GM19395 (cell line): Measurements from ENCODE around the gene KREMEN1.

Source experiments
- ATAC-seq: cut with Tn5 transposase; IDR thresholded peaks from one replicate; pipeline ENCODE4 v1.9.1; 2021; ENCODE audit warnings: mild to moderate bottlenecking, moderate library complexity; ENCODE audit not compliant: unreplicated experiment

KREMEN1 gene

DNA sequence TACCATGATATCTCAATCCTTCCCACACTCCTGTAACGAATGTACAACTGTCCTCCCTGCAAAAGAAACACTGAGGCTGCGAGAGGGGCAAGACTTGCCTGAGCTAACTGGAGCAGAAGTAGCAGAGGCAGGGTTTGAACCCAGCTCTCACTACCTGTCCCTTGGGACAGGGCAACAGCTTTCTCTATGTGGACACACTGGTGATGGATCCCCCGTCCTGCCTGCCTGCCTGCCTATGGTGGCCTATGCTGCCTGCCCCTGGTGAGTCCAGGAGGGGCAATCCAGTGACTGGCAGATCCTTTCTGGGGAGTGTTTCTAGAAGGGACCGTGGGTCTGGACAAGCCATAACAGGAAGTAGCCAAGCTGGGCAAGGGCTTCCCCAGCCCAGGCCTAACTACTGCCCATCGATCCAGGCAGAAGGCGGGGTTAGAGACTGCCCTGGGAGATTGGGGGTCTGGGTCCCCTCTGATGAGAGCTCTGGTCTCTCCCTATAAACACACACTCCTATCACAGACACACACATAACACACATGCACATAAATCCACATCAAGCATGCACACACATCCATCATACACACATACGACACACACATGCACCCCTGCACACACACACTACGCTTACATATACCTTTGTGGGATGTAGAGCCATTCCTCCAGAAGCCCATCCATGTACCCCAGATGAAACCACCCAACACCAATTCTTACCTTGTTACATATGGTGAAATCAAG is 131.8 kb downstream of the KREMEN1 start:
- no peak for ATAC-seq

DNA sequence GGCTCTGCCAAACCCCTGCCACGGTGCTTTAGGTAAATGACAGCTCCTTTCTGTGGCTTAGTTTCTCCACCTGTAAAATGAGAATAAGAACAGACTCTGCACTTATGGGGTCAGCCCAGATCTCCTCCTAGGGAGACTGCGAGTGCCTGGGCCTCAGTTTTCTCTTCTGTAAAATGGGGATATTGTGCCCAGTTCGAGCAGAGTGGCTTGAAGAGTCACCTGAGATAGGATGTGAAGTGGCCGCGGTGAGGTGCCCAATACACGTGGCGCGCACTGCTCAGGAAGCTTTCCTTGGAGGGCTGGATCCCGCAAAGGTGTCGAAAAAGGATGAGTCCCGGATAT is 132.4 kb downstream of the KREMEN1 start:
- no peak for ATAC-seq

DNA sequence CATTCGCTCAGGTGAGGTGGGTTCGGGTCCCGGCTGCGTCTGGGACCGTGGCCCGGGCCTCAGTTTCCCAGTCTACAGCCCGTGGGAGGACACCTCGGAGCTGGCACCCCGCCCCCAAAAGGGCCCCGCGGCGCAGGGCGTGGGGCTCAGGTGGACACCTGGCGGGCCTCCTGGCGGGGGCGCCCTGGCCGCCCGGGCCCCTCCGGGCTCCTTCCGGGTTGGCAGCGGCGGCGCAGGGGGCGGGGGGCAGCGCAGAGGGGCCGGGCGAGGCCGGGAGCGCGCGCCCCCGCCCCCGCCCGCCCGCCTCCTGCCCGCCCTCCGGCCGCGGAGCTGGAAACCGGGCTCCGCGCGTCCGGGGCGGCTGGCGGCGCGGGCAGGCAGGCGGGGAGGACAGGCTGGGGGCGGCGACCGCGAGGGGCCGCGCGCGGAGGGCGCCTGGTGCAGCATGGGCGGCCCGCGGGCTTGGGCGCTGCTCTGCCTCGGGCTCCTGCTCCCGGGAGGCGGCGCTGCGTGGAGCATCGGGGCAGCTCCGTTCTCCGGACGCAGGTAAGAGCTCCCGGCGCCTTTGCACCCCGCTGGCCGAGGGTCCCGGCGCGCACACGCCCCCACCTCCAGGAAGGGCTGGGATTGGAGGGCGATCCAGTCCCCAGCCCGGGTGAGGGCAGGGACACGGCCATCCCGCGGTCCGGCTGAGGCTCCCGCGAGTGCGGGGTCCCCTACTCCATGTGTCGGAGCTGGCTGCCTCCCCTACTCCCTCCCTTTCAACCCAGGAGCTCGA is 132.9 kb downstream of the KREMEN1 start, which contains the start of gene EMID1:
TSS of gene EMID1 (plus strand) at position 303 of the 778 bp plus-strand sequence. CDS start at position 446, 143 bp downstream.
- no peak for ATAC-seq

DNA sequence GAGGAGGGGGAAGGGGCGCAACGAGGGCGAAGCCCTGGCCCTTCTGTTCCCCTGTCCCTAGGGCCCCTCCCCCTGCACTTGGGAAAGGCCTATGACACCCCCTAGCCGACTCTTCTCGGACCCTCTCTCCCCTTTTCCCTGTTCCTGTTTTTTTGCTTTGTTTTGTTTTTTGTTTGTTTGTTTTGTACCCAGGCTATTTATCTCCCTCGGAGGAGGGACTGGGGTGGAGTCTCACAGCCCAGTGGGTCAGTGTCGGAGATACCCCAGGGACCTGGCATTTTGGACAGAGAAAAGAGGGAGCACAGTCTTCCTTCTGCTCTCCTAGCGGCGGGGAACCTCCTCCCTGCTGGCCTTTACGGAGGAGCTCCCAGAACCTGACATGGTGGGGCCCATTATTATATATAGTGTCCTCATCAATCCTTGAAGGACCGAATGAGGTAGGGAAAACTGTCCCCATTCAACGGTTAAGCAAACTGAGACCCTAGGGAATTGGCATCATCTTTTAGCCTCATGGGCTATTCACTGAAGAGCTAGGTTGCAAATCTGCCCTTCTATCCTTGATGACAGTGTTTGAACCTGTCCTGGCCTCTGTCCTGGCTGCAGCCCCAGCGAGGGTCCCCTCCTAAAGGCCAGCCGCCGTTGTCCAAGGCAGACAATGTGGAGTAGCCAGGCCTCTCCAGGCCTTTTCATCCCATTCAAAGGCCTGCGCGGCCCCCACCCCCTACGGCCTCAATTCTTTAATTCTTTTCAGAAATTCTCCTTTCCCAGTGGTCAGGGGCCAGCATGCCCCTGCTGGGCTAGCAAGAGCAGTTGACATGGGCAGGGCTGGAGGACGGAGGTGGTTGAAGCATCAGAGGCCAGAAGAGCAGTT is 133.8 kb downstream of the KREMEN1 start:
- no peak for ATAC-seq

DNA sequence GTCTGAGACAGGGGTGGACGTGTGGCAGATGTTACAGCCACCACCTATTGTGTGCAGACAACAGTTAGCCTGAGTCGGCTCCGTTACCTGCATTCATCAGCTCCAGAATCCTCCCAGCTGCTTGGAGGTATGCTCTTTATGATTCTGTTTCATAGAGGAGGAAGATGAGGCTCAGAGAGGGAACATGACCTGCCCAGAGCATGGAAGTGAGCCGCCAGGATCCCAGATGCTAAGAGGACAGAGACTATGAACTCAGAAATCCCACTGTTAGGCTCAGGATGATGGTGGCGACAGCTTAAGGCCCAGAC is 134.4 kb downstream of the KREMEN1 start:
- ATAC-seq, result no peak

DNA sequence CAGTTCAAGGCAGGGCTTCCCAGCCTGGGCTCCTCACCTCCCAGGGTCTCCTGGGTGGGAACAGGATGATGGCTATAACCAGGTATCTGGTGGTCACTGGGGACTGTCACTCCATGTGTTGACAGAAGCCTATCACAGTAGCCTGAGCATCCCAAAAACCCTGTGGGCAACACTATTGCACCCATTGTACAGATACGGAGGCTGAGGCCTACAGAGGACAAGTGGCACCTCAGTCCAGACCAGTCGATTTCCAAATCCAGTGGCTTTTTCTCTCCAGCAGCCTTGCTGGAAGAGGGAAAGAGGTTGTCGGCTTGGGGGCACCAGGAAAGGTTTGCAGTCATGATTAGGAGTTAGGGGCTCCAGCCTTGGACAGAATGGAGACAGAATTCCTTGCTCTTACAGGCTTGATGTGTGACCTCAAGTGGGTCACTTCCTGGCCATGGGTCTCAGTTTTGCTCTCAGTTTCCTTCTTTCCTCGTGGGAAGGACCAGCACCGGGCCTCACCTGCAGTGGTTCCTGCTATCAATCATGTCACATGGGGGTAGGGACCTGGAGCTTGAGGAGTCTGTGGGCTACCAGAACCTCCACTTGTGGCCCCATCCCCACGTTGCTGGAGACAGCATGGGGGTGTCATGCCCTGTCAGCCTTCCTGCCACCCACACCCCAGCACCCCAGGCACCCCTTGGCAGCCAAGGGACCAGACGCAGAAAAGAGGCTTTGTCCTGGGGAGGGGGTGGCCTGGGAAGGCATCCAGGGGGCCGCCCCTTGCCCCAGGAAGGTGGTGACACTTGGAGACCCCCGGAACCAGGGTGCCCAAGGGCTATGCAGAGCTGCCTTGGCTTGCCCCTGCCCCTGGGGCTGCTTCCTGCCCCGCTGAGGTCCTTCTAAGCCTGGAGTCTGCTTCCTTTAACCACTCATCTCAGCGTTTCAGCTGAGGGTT is 135.0 kb downstream of the KREMEN1 start:
- no peak for ATAC-seq

DNA sequence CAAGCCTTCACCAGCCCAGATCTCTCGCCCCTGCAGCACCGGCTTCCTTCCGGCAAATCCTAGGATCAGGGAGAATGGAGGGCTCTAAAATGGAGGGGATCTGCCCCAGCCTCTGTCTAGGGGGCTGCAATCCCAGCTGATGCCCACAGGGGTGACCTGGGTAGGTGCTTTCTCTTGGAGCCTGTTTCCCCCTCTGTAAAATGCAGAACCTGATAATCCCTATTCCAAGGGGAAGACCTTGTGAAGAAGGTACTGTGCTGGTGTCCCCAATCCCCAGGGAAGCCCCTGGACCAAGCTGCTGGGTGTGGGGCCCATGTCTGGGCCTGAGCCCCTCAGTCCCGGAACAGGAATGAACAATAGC is 135.6 kb downstream of the KREMEN1 start:
- no peak for ATAC-seq

DNA sequence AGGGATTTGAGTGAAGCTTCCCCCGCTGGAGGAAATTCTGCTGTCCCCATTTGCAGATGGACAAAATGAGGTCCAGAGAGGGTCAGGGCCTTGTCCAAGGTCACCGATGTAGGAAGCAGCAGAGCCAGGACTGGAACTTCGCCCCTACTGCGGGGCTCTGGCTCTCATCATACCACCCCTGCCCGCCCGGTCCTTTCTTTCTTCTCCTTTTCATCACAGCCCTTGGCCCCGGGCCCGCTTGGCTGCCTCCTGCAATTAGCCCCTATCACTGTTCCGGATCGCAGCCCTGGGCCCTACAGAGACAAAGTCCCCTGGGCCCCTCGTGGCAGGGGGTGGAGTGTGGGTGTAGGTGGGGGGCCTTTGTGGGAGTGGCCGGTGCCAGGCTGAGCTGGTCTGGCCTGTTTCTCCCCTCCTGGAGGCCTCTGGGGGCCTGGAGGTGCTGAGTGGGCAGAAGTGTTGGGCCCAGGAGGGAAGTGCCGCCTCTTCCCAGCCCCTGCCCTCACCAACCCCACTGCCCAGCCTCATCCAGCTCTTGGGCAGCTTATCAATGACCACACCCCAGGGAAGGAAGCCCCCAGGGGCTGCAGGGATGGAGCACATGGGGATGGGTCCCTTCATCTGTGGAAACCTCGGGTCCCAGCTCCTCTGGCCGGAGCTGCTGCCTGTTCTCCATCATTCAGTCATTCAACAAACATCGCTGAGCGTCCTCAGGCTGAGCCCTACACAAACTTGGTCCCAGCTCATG is 136.2 kb downstream of the KREMEN1 start:
- ATAC-seq, result no peak

DNA sequence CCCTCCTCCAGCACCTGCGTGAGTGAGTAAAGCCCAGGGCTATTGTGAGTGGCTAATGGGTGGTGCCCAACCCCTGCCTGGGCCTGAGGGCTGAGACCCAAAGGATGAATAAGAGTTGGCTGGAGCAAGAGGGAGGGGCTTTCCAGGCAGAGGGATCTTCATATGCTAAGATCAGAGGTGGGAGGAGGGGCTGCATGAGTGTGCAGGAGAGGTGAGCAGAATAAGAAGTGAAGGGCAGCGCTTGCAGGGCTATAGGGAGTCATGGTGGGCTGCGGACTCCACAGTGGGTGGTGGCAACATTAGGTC is 136.7 kb downstream of the KREMEN1 start:
- no peak for ATAC-seq

DNA sequence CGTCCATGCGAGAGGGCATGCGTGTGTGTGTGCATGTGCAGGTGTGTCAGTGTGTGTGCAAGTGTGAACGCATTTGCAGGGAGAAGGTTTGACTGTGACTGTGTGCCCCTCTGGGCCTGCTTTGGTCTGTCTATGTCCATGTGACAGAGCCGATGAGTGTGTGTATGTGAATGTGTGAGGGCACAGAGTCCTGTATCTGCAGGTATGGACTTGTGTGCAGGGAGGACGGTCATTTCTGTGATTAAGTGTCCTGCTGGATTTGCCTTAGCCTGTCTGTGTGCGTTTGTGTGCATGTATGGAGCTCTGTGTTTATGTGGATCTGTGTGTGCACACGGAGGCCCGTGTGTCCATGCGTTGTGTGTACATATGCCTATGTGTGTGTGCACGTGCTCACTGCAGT is 138.2 kb downstream of the KREMEN1 start:
- ATAC-seq, result no peak

DNA sequence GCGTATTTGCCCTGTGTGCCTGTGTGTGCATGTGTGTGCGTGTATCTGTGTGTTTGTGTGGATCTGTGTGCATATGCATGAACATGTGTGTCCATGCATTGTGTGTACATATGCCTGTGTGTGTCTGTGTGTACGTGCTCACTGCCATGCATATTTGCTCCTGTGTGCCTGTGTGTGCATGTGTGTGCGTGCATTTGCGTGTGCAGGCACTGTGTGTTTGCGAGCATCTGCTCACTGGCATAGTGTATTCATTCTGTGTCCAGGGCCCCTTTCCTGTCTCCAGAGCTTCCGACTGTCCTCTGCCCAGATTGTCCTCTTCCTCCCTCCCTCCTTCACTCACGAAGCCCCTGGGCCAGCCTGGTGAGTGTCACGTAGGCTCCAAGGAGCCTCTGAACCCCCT is 138.6 kb downstream of the KREMEN1 start:
- ATAC-seq, result no peak

DNA sequence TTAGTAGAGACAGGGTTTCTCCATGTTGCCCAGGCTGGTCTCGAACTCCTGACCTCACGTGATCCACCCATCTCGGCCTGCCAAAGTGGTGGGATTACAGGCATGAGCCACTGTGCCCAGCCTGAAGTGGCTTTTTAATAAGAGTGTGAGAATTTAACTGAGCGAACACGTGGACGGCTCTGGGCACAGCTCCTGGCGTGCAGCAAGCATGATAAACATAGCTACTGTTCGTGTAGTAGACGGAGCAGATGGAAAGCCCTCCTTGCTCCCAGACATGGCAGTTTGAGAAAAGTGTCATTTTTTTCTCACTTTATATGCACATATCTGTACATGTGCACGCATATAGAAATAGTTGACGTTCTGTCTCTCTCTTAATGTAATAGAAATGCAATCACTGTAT is 139.9 kb downstream of the KREMEN1 start:
- ATAC-seq, result no peak

DNA sequence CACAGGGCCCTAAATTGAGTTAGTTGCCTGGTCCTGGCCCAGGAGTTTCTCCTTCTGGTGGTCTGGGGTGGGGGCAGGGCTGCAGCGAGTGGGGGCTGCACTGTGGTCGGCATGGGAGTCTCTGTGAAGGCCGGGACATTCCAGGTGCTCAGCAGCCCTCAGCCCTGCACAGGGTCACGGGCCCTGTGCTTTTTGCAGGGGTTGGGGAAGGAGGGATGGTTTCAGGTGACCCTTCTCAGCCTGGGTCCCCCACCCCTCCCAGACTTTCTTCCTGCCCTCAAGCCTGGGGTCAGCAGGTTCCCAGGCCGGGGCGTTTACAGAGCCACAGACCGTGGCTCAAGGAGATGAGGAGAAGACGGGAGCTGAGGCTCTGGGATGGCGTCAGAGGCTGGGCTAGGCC is 140.7 kb downstream of the KREMEN1 start:
- no peak for ATAC-seq

DNA sequence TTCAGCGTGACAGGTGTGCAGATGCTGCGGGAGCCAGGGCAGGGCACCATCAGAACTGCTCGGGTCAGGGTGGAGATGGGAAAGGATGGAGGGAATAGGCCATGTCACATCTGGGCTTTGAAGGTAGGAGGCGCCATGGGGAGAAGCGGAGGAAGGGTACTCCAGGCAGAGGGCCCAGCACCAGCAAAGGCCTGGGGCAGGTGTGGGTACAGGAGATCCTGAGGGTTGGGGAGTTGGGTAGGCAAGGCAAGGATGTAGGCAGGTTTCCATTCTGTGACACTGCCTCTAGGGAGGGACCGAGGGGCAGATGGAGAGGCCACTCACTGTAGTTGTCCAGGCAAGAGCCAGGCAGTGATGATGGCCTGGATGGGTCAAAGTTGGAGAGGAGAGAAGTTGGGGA is 141.4 kb downstream of the KREMEN1 start:
- no peak for ATAC-seq

DNA sequence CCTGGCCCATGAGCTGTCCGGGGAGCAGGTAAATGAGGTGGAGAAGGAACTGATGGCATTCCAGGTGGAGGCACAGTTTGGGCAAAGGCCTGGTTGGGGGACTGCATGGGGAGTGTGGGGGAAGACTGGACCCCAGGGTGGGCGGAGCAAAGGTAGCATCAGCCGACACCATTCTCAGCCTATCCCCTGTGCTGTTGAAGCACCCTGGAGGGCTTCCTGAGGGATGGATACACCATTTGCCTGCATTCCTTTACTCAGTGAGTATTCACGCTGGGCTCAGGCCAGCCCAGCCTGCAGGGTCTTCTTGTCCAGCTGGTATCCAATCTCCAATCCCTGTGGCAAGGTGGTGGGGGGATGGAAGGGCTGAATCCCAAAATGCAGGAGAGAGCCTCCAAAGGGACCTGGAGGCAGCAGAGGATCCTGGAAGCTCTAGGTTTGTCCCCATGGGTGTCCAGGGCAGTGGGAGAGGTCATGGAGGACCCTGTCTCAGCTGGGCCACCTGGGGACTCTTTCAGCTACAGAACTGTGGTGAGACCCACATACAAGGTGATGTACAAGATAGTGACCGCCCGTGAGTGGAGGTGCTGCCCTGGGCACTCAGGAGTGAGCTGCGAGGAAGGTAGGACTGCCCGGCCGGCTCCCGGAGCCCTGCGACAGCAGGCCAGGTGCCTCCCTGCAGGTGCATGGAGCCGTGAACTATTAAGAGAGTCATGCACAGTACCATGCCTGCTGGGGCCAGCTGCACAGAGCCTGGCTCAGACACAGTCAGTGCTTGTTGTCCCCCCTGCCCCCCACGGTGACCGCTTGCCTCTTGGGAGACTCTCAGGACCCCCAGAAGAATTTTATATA is 142.4 kb downstream of the KREMEN1 start:
- no peak for ATAC-seq

DNA sequence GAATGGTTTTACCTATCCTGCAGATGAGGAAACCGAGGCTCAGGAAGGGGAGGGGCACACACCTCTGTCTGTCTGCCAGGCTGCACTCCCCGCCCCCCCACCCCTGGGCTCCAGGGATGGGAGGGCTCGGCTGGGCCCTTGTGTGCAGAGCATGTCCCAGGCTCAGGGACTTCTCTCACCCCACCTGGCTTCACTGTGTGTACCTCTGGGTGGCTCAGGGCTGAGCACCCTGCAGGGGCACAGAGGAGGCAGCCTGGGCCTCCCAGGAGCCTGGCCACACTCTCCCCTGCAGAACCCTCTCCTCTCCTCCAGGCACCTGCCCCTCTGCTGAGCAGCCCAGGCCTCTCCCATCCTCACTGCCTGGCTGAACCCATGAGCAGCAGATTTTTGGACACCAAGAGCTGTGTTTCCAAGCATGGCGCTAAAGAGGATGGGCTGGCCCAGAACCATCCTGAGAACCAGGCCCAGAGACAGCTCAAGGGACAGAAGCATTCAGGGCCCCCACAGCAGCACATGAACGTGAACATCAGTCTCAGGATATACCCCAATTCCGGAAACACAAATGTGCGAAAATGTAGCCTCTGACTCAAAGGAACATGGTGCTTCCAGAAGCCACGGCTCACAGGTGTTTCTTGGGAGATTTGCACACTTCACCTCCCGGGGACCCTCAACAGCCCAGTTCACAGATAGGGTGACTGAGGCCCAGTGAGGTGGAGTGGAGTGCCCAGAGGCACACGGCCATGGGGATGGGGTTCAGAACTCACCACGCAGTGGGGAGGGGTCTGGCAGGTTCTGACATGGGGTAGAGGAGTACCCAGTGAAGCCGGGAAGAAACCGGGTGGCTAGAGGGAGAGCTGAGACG is 143.4 kb downstream of the KREMEN1 start:
- no peak for ATAC-seq

DNA sequence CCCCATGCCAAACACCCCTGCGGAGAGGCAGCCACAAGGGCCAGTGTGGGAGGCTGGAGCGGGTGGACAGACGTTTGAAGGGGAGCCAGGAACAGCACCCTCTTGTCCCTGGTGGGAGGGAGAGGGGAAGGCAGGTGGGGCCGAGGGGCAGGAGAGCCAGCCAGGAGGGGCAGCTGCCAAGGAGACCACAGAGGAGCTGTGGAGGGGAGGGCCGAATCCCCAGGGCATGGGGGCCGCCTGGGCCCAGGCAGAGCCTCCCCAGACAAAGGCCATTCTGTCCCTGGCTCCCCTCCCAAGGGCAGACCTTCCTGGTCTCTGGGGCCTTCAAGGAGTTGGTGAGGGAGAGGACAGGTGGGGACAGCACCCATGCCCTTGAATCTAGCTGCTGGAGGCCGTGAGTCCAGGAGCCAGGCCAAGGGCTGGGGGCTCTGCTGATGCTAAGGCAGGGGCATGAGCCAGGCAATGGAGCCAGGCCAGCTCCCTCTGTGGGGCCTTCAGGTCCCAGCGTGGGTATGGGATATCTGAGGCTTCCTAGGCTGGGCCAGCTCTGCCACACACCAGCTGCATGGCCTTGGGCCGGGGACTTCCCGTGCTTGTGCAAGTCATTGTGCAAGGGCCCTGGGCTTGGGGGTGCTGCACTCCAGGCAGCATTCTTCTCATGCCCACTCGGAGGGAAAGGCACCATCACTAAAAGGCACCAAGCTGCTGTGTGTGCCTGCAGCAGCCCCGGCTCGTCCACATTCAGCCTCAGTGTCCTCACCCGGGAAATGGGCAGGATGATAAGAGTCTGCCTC is 144.2 kb downstream of the KREMEN1 start:
- no peak for ATAC-seq
